GM10847 (cell line): ENCODE measurements around the gene SPOP.

Experiments used
- POLR2A ChIP-seq: IDR thresholded peaks from 2 replicates; pipeline ENCODE4 v1.6.1; 2011; ENCODE audit not compliant: insufficient read length; ENCODE audit errors: extremely low read depth

Gene SPOP

GRCh38 chr17:49681106-49681979 lies 3.4 kb upstream of the SPOP start:
- no peak for TF ChIP-seq POLR2A

- TF ChIP-seq POLR2A: no peak
These were observed 2.4 kb upstream of the SPOP start for GRCh38 chr17:49680314-49680713.

DNA sequence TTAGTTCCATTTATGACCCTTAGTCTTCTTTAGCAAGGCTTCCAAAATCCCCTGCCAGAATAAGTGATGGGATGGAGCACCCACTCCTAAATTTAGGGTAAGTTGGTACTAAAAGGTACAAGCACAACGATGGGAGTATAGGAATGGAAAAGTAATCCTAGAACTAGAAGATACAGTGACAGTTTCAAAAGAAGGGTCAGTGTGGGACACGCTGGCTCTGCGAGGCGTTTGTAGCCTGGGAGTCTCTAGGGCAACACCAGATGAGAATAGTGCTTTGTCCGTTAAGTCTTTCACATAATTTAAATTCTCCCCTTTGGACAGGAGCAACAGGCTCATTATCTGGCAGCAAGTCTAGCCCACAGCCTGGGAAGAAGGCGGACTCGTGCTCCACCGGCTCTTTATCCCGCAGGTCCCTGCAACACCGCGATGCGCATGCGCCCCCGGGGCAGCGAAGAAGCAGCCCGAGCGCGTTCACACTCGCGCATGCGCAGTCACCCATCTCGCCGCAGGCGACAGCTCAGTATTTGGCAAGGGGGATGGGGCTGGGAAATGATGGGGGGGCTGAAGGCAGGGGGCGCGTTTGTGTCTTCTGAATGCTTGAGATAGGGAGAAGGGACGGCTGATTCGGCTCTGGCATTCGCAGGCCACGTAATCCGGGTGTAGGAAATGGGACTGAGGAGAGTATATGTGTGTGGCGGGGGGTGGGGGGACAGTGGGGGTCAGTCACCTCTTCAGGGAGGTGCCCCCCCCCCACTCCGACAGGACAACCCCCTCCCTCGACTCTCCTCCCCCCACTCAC lies 564 bp downstream of the SPOP start:
- TF ChIP-seq POLR2A: peak; percentile 35

DNA sequence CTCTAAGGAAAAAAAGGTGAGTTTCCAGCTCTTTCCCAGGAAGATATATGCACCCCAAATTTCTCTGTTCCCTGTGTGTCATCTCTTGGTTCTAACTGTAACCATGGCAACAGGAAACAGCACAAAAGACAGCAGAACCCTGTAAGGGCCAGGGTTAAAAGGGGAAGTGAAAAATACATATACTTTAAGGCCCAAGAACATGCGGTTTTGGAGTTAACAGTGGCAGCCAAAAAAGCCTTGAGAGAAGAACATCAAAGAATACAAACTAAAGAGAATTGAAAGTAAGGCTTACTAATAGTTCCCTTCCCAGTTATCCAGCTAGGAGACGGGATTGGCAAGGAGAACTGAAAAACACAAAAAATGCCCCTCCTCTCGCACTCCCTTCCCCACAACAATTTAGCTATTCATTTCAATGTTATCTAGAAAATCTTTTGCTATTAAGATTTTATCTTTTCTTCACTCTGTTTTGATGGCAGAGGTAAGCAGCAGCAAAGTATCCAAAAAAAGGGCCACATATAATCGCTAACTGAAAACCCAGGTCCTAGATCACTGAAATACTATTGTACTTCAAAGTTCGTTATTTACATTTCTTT lies 1.5 kb downstream of the SPOP start:
- TF ChIP-seq POLR2A: no peak

- TF ChIP-seq POLR2A: no peak
These were observed 3.4 kb downstream of the SPOP start for GRCh38 chr17:49674507-49674906.

GRCh38 chr17:49670641-49671040 lies 7.3 kb downstream of the SPOP start:
- no peak for TF ChIP-seq POLR2A

- TF ChIP-seq POLR2A: no peak
These were observed 7.9 kb downstream of the SPOP start for GRCh38 chr17:49670002-49670401.

- no peak for TF ChIP-seq POLR2A
These were observed 10.0 kb downstream of the SPOP start for GRCh38 chr17:49667854-49668253.

GRCh38 chr17:49664706-49665211 lies 13.1 kb downstream of the SPOP start:
- no peak for TF ChIP-seq POLR2A

- TF ChIP-seq POLR2A: no peak
These were observed 18.1 kb downstream of the SPOP start for GRCh38 chr17:49659661-49660382.

GRCh38 chr17:49656247-49656646 lies 21.6 kb downstream of the SPOP start:
- no peak for TF ChIP-seq POLR2A

- no peak for TF ChIP-seq POLR2A
These were observed 30.7 kb downstream of the SPOP start for GRCh38 chr17:49647256-49647585.

- TF ChIP-seq POLR2A: no peak
These were observed 31.3 kb downstream of the SPOP start for GRCh38 chr17:49646391-49647255.

DNA sequence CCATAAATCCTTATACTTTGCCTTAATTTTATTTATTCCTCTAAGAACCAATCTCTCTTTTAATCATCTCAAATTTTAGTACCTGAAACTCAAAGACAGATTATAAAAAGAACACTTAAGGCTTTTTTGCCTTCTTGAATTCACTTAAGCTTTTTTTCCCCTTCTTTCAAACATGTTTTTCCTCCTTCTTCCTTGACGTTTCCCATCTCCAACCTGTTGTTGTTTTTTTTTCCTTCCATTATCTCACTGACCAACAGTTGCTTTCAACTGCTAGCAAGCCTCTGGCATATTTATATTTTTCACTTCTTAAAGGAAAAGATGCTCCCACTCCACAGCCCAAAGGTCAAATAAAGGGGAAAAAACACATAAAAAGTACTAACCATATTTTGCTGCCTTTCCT lies 32.2 kb downstream of the SPOP start:
- TF ChIP-seq POLR2A: no peak
